ENCODE data around the gene TSPAN8.
"Not testable (repeated sequence)": the region's sequence is repeated elsewhere in the genome, so short reads cannot be mapped to it uniquely, and the experiment has no call there.

The TSPAN8 gene

GRCh38 chr12:71162832-71163763 lies 5.3 kb upstream of the TSPAN8 start:
- DNase-seq, result no peak

GRCh38 chr12:71161591-71161990 lies 3.8 kb upstream of the TSPAN8 start:
- DNase-seq, result no peak

- DNase-seq, result peak; percentile 1
These were observed 2.8 kb upstream of the TSPAN8 start for GRCh38 chr12:71160585-71160984.

- DNase-seq, result no peak
These were observed 2.1 kb upstream of the TSPAN8 start for GRCh38 chr12:71159878-71160277.

- no peak for DNase-seq
These were observed 1.5 kb upstream of the TSPAN8 start for GRCh38 chr12:71159264-71159663.

- no peak for DNase-seq
These were observed 623 bp upstream of the TSPAN8 start for GRCh38 chr12:71158361-71158882.

GRCh38 chr12:71155225-71155624 lies 2.6 kb downstream of the TSPAN8 start:
- DNase-seq, result no peak

- no peak for DNase-seq
These were observed 4.9 kb downstream of the TSPAN8 start for GRCh38 chr12:71152851-71153250.

- DNase-seq, result not testable (repeated sequence)
These were observed 7.8 kb downstream of the TSPAN8 start for GRCh38 chr12:71150041-71150440.

GRCh38 chr12:71144682-71145081 lies 13.1 kb downstream of the TSPAN8 start:
- DNase-seq, result no peak

GRCh38 chr12:71142956-71143355 lies 14.8 kb downstream of the TSPAN8 start:
- no peak for DNase-seq

GRCh38 chr12:71142016-71142415 lies 15.8 kb downstream of the TSPAN8 start:
- DNase-seq, result no peak

- no peak for DNase-seq
These were observed 16.3 kb downstream of the TSPAN8 start for GRCh38 chr12:71141378-71141926.

GRCh38 chr12:71139153-71139735 lies 18.6 kb downstream of the TSPAN8 start:
- DNase-seq, result no peak

- DNase-seq, result no peak
These were observed 19.8 kb downstream of the TSPAN8 start for GRCh38 chr12:71138011-71138410.

GRCh38 chr12:71135812-71136176 lies 22.0 kb downstream of the TSPAN8 start:
- no peak for DNase-seq

GRCh38 chr12:71135077-71135811 lies 22.6 kb downstream of the TSPAN8 start:
- no peak for DNase-seq

- DNase-seq, result no peak
These were observed 23.4 kb downstream of the TSPAN8 start for GRCh38 chr12:71134405-71134804.

- no peak for DNase-seq
These were observed 27.2 kb downstream of the TSPAN8 start for GRCh38 chr12:71130521-71131069.

GRCh38 chr12:71129364-71129763 lies 28.4 kb downstream of the TSPAN8 start:
- DNase-seq, result no peak

GRCh38 chr12:71128191-71128788 lies 29.5 kb downstream of the TSPAN8 start:
- DNase-seq, result no peak

GRCh38 chr12:71125949-71126348 lies 31.9 kb downstream of the TSPAN8 start:
- DNase-seq, result no peak

Data from activated CD4-positive, alpha-beta T cell treated with anti-CD3 and anti-CD28 coated beads, Interleukin-2, Interleukin-6, amounts not matched to agents 100 ng/mL and 50 ng/mL, durations not matched to agents 16 hours and 8 hours (primary cell).